Cortex of kidney (tissue), 1 donor: ENCODE results near the gene LEMD1.
"Not testable (repeated sequence)": the region's sequence is repeated elsewhere in the genome, so short reads cannot be mapped to it uniquely, and the experiment has no call there.

Source experiments
- DNase-seq: peaks from one replicate; lab custom pipeline; 2025; lab: John Stamatoyannopoulos, UW

LEMD1 gene

DNA sequence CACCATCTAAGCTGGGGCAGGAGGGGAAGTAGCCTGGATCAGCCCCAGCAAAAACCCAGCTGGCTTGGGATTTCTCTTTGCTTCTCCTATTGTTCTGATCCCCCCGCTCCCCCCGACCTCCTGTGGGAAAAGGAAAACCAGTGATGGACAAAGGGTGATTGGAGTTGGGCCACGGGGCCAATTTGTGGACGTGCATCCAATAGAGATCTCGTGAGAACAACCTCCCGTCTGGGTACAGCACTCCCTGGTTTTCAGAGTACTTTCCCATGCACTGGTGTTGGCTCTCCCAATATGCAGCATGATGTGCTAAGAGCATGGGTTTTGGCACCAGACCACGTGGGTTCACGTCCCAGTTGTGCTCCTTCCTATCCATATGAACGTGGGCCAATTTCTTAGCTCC, 25.0 kb upstream of the LEMD1 start:
- DNase-seq = no peak

- no peak for DNase-seq
These were observed 23.7 kb upstream of the LEMD1 start for GRCh38 chr1:205445646-205445935.

DNA sequence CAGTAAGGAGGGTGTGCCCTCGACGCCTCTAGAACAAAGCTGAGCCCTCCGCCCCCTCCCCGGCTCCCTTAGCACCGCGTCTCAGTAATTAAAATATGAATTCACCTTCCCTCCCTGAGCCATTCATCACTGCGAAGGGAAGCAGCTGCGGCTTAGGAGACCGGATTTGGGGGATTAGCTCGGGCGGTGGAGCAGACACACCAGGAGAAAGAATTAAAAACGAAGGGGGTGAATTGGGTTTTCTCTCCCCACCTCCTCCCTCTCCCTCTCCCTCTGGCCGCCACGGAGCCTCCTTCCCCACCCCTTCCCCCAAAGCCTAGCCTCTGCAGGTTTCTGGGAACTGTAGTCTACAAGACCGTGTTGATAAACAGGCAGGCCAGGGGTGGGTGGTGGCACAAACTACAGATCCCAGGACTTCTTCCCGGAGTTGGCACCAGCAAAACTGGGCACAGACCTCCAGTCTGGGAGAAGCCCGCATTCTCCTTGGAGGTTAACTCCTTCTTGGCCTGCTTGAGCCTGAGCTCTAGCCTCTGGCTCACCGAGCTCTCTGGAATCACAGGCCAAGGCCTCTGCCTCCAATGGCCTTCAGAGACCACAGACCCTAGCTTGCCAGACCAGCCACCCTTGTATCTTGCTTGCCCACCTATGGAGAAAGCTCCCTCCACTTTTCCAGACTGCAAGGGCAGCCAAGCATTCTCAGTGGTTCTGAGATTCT, 23.2 kb upstream of the LEMD1 start:
- no peak for DNase-seq

- DNase-seq = no peak
These were observed 22.6 kb upstream of the LEMD1 start for GRCh38 chr1:205444300-205444930.

- no peak for DNase-seq
These were observed 21.9 kb upstream of the LEMD1 start for GRCh38 chr1:205443585-205444299.

- DNase-seq = no peak
These were observed 20.3 kb upstream of the LEMD1 start for GRCh38 chr1:205442051-205442725.

- DNase-seq = no peak
These were observed 19.8 kb upstream of the LEMD1 start for GRCh38 chr1:205441716-205442050.

GRCh38 chr1:205441318-205441633, 19.4 kb upstream of the LEMD1 start:
- DNase-seq = no peak

- DNase-seq = no peak
These were observed 18.8 kb upstream of the LEMD1 start for GRCh38 chr1:205440476-205441317.

- DNase-seq = no peak
These were observed 18.2 kb upstream of the LEMD1 start for GRCh38 chr1:205440121-205440475.

GRCh38 chr1:205438213-205439158, 16.6 kb upstream of the LEMD1 start:
- no peak for DNase-seq

GRCh38 chr1:205437570-205437969, 15.7 kb upstream of the LEMD1 start:
- DNase-seq = no peak

GRCh38 chr1:205436776-205437410, 15.0 kb upstream of the LEMD1 start:
- DNase-seq = no peak

- DNase-seq = no peak
These were observed 14.0 kb upstream of the LEMD1 start for GRCh38 chr1:205435578-205436573.

- no peak for DNase-seq
These were observed 12.9 kb upstream of the LEMD1 start for GRCh38 chr1:205434738-205435137.

GRCh38 chr1:205432692-205433091, 10.8 kb upstream of the LEMD1 start:
- DNase-seq = not testable (repeated sequence)

DNA sequence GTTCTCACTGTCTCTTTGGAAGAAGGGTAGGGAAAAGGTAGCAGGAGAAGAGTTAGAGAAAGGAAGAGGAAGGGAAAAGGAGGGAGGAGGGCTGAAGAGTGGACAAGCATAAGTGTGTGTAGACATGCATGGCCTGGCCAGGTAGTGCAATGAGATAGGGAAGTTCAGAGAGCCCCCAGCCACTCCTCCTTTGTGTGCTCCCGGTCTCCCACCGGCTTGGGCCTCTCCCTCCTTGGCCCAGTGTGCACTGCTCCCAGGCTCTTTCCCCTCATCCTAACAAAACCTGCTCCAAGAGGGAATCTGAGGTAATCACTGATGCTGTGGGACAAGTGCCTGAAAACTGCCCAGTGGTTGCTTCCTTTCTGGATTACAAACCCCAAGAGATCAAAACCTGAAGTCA, 10.3 kb upstream of the LEMD1 start:
- no peak for DNase-seq

DNA sequence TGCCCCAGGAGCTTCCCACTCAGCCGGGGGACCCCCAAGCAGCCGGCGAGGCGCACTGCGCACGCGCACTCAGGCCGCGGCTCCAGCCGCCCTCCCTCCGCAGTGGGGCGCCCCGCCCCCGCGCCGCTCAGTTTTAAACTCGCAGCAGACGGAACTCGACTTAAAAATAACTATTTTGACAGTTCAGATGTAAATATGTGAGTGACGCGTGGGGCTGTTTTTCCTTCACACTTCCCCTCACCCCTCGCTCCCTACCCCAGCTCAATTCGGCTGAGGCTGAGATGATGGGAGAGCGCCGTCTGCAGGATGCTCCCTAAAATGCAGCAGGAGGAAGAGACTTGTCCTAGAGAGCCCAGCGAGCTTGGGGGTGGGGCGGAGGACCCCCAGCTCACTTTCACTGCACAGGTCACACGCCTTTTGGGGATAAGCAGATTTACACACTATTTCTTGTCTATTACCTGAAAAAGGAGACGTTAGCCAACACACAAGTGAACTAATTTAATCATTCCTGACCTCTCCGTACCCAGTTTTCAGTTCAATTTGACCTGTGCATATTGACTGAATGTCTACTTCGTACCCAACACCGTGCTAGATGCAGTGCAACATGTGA, 8.9 kb upstream of the LEMD1 start:
- no peak for DNase-seq
